DOHH2 (cell line): ENCODE results near the gene CD302.

Experiments used
- H3F3A ChIP-seq: fragments of 200-600 bp; sonication (generic), shearing (Covaris generic); 2 replicates; pipeline ENCODE4 v1.6.0; 2016; ENCODE audit warnings: antibody characterized with exemption, mild to moderate bottlenecking; ENCODE audit not compliant: control insufficient read depth, insufficient read depth
- H3K27ac ChIP-seq: fragments of 200-600 bp; sonication (generic); 2 replicates; pipeline ENCODE4 v1.5.1; 2014; ENCODE audit warnings: low read depth, mild to moderate bottlenecking, low read length, moderate library complexity
- H3K27me3 ChIP-seq: fragments of 200-600 bp; sonication (generic); 2 replicates; pipeline ENCODE4 v1.6.1; 2014; ENCODE audit warnings: mild to moderate bottlenecking, low read length, mixed read lengths; ENCODE audit not compliant: control insufficient read depth
- H3K36me3 ChIP-seq: fragments of 200-600 bp; sonication (generic); 2 replicates; pipeline ENCODE4 v1.6.1; 2014; ENCODE audit warnings: mild to moderate bottlenecking, low read length, moderate library complexity, mixed read lengths; ENCODE audit not compliant: control insufficient read depth
- H3K4me1 ChIP-seq: fragments of 200-600 bp; sonication (generic); 2 replicates; pipeline ENCODE4 v1.6.1; 2014; ENCODE audit warnings: mild to moderate bottlenecking, low read length, mixed read lengths; ENCODE audit not compliant: control insufficient read depth
- H3K4me2 ChIP-seq: fragments of 200-600 bp; sonication (generic); 2 replicates; pipeline ENCODE4 v1.6.0; 2014; ENCODE audit warnings: mild to moderate bottlenecking, low read length, moderate library complexity
- H3K4me3 ChIP-seq: fragments of 200-600 bp; sonication (generic); 2 replicates; pipeline ENCODE4 v1.5.1; 2014; ENCODE audit warnings: mild to moderate bottlenecking, low read length, mixed read lengths
- H3K79me2 ChIP-seq: fragments of 200-600 bp; sonication (generic); 2 replicates; pipeline ENCODE4 v1.6.1; 2014; ENCODE audit warnings: mild to moderate bottlenecking, low read length, mixed read lengths; ENCODE audit not compliant: control insufficient read depth
- H3K9me2 ChIP-seq: fragments of 200-600 bp; sonication (generic); replicated peaks from 2 replicates; pipeline ENCODE4 v1.6.1; 2014; ENCODE audit warnings: mild to moderate bottlenecking, low read length, mixed read lengths; ENCODE audit not compliant: control insufficient read depth
- H3K9me3 ChIP-seq: fragments of 200-600 bp; sonication (generic); 2 replicates; pipeline ENCODE4 v1.6.1; 2014; ENCODE audit warnings: antibody characterized with exemption, low read length, mixed read lengths; ENCODE audit not compliant: control insufficient read depth, insufficient read depth
- H4K20me1 ChIP-seq: fragments of 200-600 bp; sonication (generic); 2 replicates; pipeline ENCODE4 v1.6.0; 2014; ENCODE audit warnings: low read depth, mild to moderate bottlenecking, antibody characterized with exemption, low read length, moderate library complexity; ENCODE audit not compliant: control insufficient read depth, insufficient read depth
- EZH2phosphoT487 ChIP-seq: fragments of 200-600 bp; sonication (generic); IDR thresholded peaks from 2 replicates; pipeline ENCODE4 v1.6.1; 2017; ENCODE audit warnings: borderline replicate concordance, mild to moderate bottlenecking, antibody characterized with exemption, low read length, moderate library complexity, mixed read lengths
- TF ChIP-seq, protein P1 (sequence below): fragments of 200-600 bp; sonication (generic); IDR thresholded peaks from one replicate; pipeline ENCODE4 v1.5.1; 2014; ENCODE audit warnings: antibody characterized with exemption, mild to moderate bottlenecking, low read depth, low read length; ENCODE audit not compliant: poor library complexity, severe bottlenecking

CD302 gene

DNA sequence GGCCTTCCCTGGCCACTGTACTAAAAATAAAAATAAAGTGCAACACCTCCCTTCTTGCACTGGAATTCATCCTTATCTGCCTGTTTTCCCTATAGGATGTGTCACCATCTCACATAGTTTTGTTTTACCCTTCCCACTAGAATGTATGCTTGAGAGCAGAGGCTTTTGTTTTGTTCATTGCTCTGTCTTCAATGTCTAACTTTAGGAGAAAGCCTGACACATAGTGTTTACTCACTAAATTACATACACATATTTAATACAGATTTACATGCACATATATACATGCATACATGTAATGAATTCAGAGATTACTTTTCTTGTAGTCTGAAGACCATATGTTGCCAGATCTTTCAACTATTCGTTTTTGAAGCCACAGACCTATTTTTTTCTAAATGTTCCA lies 23.0 kb downstream of the CD302 start:
- Histone ChIP-seq H3K4me2 (no peak overlapping the region), H3K79me2 (no peaks in the 10 kb centered on the region), H3F3A (peaks cover 29% of the 10 kb centered on the region), H3K4me1 (no peaks in the 10 kb centered on the region; the same call in 1 of the 2 replicates), H3K4me3 (no peak overlapping the region), H3K27me3 (no peaks in the 10 kb centered on the region), H3K9me2 (no peaks in the 10 kb centered on the region), H3K9me3 (no peaks in the 10 kb centered on the region), H3K36me3 (peaks cover 4% of the 10 kb centered on the region; the same call in 1 of the 2 replicates), H4K20me1 (no peaks in the 10 kb centered on the region), H3K27ac (no peak overlapping the region)
- TF ChIP-seq, protein P1, sequence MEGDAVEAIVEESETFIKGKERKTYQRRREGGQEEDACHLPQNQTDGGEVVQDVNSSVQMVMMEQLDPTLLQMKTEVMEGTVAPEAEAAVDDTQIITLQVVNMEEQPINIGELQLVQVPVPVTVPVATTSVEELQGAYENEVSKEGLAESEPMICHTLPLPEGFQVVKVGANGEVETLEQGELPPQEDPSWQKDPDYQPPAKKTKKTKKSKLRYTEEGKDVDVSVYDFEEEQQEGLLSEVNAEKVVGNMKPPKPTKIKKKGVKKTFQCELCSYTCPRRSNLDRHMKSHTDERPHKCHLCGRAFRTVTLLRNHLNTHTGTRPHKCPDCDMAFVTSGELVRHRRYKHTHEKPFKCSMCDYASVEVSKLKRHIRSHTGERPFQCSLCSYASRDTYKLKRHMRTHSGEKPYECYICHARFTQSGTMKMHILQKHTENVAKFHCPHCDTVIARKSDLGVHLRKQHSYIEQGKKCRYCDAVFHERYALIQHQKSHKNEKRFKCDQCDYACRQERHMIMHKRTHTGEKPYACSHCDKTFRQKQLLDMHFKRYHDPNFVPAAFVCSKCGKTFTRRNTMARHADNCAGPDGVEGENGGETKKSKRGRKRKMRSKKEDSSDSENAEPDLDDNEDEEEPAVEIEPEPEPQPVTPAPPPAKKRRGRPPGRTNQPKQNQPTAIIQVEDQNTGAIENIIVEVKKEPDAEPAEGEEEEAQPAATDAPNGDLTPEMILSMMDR: no peak
- no peak for TF ChIP-seq EZH2phosphoT487

DNA sequence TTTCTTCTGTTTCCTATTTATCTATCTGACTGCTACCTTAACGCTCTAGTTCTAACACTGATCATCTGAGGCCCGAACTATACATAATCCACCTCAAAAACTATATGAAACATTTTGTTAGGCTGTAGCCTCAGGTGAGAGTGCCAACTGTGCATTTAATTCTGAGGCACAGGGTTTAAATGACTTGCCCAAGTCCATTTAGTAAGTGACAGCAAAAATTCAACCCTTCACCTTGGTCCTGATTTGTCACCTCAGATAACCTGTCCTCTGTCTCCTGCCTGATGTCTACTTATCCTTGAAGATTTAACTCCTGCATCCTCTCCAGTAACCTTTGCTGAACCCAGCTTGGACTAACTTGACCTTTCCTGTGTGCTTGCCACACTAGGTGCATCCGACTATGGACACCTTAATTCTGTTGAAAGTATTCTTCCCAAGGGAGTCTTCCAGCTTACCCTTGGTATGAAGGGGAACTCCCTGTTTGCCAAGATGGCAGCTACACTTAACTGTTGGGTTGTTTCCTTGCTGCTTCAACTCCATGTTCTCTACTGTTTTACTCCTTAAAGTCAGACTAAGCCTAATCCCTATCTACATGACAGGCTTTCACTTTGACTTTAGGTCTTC lies 23.5 kb downstream of the CD302 start:
- H3K27me3 ChIP-seq: no peaks in the 10 kb centered on the region
- TF ChIP-seq EZH2phosphoT487: no peak
- TF ChIP-seq, protein P1: no peak

DNA sequence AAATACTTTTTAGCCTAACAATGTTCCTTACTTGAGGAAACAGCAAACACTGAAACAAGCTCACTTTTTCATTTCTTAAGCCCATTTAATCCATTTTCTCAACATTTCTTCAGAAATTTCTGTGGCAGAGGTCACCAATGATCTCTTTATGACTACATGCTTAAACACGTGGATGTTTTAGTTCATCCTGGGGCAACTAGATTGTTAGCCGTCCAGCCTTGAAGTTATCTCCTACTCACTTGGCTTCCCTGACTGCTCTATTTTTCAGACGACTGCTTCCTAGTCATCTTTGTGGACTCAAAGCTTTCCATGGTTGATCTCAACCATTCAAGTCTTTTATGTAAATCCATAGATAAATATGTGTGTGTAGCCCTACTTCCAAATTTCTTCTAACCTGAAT lies 24.1 kb downstream of the CD302 start:
- Histone ChIP-seq H3K27ac (no peak overlapping the region), H3K27me3 (no peaks in the 10 kb centered on the region), H3K9me2 (no peaks in the 10 kb centered on the region), H4K20me1 (no peaks in the 10 kb centered on the region), H3K36me3 (peaks cover 11% of the 10 kb centered on the region), H3K4me1 (no peaks in the 10 kb centered on the region), H3K4me2 (no peak overlapping the region), H3F3A (peaks cover 26% of the 10 kb centered on the region), H3K79me2 (no peaks in the 10 kb centered on the region), H3K9me3 (no peaks in the 10 kb centered on the region), H3K4me3 (no peak overlapping the region)
- TF ChIP-seq, protein P1: no peak
- TF ChIP-seq EZH2phosphoT487: no peak

More for the DNA sequence above, 23.5 kb downstream of the CD302 start:
- Histone ChIP-seq H3F3A (peaks cover 26% of the 10 kb centered on the region), H3K79me2 (no peaks in the 10 kb centered on the region), H3K36me3 (peaks cover 8% of the 10 kb centered on the region; the same call in 1 of the 2 replicates), H3K27ac (no peak overlapping the region), H4K20me1 (no peaks in the 10 kb centered on the region), H3K4me1 (no peaks in the 10 kb centered on the region), H3K9me3 (no peaks in the 10 kb centered on the region), H3K4me2 (no peak overlapping the region), H3K9me2 (no peaks in the 10 kb centered on the region), H3K4me3 (no peak overlapping the region)
